Choroid plexus epithelial cell (primary cell): Measurements from ENCODE around the gene RALBP1.
"Not testable (repeated sequence)": the region's sequence is repeated elsewhere in the genome, so short reads cannot be mapped to it uniquely, and the experiment has no call there.

Experiments
- DNase-seq: peaks from one replicate; pipeline ENCODE4 v3.0.0-alpha.2; 2010; ENCODE audit warnings: low read depth
- H3K4me3 ChIP-seq: 2 replicates; pipeline ENCODE4 v1.5.1; 2011; ENCODE audit warnings: low read depth, mild to moderate bottlenecking, control low read depth, low read length, moderate library complexity
- TF ChIP-seq, protein P1 (sequence below): conservative IDR thresholded peaks from 2 replicates; pipeline ENCODE4 v1.5.1; 2011; ENCODE audit warnings: low read depth, mild to moderate bottlenecking, control low read depth, inconsistent platforms, low read length, moderate library complexity

RALBP1 gene

DNA sequence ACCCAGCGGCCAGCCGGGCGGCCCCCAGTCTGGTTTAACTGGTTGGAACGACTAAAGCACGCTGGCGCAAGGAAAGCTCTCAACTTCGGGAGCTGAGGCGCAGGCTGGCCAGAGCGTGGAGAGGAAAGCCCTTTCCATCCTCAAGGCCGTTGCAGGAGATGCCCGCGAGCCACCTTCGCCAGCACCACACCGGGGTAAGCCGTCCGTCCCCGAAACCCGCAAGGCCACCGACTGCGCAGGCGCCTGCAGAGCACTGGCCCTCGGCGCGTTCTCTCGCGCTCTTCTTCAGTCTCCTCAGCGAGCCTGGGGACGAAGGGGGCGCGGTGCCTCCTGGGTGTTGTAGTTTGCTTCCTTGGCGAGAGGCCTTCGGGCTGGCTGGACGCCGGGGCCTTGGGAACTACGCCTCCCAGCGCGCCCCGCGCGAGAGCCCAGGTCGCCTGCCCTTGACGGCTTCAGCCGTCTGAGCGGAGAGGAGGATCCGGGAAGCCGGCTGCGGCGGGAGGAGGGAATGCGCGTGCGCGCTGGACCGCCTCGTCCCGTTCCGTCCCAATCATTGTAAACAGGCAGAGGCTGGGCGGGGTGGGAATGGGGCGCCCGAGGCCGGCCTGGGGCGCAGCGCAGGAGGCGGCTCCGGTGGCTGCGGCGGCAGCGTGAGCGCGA, at the start of gene RALBP1:
Gene RALBP1 (plus strand): TSS at position 531 of the 660 bp plus-strand sequence. CDS start 37,533 bp downstream, outside the sequence.
- peak; percentile 100 for DNase-seq
- TF ChIP-seq, protein P1, sequence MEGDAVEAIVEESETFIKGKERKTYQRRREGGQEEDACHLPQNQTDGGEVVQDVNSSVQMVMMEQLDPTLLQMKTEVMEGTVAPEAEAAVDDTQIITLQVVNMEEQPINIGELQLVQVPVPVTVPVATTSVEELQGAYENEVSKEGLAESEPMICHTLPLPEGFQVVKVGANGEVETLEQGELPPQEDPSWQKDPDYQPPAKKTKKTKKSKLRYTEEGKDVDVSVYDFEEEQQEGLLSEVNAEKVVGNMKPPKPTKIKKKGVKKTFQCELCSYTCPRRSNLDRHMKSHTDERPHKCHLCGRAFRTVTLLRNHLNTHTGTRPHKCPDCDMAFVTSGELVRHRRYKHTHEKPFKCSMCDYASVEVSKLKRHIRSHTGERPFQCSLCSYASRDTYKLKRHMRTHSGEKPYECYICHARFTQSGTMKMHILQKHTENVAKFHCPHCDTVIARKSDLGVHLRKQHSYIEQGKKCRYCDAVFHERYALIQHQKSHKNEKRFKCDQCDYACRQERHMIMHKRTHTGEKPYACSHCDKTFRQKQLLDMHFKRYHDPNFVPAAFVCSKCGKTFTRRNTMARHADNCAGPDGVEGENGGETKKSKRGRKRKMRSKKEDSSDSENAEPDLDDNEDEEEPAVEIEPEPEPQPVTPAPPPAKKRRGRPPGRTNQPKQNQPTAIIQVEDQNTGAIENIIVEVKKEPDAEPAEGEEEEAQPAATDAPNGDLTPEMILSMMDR = no peak
- peak within 1 kb of the TSS; percentile 94 for H3K4me3 ChIP-seq

DNA sequence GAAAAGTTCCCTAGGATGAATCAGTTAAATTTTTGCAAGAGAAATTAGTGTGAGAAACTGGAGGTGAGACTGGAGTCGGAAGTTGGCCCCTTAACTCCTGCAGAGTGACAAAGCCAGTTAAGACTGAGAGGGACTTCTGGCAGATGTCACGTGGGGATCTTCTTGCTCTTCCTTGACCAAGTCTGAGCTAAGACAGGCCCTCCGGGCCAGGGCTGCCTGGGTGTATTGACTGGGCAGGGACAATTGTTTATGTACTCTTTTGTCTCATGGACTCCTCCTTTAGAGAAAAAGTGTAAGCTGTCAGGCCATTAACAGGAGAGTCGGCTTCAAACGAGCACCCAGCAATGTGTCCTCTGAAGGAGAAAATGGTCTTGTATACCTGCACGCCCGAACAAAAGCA, 48.6 kb upstream of the RALBP1 start:
- DNase-seq = no peak
- TF ChIP-seq, protein P1 = no peak
- H3K4me3 ChIP-seq = no peak overlapping the region

DNA sequence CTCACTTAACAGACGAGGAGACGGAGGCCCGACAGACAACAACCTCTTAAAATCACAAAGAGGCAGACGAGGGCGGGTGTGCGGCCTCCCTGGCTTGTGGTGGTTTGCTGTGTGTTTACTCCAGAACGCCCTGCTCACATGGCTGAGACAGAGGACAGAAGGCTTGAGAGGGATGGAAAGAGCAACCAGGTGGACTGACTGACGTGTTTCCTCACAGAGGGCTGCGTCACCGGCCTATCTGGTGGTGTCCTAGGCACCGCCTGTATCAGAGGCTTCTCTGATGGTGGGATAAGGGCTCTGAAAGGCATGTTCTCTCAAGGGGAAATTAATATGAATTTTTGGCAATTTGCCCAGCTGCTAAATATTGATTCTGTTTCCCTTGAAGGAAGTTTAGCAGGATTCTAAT, 47.0 kb upstream of the RALBP1 start:
- no peak for DNase-seq
- TF ChIP-seq, protein P1 = no peak
- no peak overlapping the region for H3K4me3 ChIP-seq

DNA sequence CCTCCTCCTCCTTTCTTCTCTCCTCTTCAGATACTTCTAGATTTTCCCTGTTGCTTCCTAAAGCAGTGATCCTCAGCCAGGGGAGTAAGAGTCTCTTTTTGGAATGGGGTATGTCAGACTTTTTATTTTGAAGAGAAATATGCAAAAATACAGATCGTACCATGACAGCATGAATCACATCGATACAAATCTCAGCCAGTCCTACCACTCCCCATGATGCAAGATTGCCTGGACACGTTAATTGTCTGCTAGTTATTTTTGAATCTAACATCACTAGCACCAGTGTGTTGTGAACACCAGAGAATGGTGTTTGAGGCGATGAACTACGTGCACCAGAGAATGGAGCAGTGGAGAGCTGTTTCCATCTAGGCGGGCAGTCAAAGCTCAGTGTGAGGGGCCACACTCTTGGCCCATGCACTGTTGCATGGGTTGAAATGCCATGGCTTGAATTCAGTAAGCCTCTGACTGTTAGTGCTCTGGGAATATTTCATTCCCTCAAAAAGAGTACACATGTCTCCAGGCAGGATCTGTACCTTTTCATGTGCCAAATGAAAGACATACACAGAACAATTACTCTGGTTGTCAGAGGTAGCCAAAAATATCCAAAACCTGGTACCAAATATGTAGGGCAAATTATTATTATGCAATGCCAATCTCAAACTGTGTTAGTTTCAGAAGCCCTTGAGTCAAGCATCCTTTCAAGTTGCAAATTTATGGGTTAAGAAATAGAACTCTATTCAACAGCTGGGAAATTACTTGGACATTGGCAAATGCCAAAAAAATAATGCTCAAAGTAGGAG, 46.3 kb upstream of the RALBP1 start:
- H3K4me3 ChIP-seq = no peak overlapping the region
- TF ChIP-seq, protein P1 = no peak
- no peak for DNase-seq

DNA sequence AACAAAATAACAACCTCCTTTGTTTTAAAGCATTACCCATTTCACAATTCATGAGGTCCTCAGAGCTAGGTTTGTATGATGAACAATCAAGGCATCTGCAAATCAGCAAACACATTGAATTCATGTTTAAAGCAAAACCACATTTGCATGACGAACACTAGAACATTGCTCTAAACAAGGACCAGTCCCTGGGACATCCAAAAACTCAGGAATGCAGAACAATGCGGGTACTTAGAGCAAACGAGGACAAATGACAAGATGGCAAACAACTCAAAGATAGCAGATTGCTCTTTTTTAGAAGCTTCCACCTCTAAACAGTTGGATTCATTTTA, 45.7 kb upstream of the RALBP1 start:
- no peak overlapping the region for H3K4me3 ChIP-seq
- DNase-seq = no peak
- TF ChIP-seq, protein P1 = no peak

DNA sequence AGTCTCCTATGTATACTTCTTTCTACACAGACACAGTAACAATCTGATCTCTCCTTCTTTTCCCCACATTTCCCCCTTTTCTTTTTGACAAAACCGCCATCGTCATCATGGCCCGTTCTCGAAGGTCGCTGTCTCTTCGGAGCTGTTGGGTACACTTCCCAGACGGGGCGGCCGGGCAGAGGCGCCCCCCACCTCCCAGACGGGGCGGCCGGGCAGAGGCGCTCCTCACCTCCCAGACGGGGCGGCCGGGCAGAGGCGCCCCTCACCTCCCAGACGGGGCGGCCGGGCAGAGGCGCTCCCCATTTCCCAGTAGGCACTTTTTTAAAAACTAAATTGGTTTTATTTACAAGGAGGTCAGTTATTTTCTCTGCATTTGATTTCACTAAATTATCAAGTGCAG, 45.0 kb upstream of the RALBP1 start:
- DNase-seq, H3K4me3 ChIP-seq: not testable (repeated sequence)

DNA sequence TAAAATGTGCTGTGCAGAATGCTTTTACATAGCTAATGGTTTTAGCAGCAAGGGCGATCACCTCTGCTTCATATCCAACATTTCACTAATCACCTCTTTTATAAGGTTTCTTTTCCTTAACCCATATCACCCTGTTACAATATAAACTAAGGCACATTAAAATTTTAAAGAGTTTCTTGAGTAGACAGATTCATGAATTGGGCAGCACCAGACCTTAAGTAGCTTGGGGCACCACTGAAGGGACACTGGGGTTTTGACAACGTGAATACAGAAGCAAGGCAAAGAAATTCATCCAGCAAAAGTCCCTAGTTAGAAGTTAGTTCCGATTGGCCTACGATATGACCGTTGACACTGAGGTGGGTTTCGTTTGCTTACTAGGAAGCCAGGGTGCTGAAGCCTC, 44.0 kb upstream of the RALBP1 start:
- H3K4me3 ChIP-seq = no peak overlapping the region
- no peak for DNase-seq
- TF ChIP-seq, protein P1 = no peak

DNA sequence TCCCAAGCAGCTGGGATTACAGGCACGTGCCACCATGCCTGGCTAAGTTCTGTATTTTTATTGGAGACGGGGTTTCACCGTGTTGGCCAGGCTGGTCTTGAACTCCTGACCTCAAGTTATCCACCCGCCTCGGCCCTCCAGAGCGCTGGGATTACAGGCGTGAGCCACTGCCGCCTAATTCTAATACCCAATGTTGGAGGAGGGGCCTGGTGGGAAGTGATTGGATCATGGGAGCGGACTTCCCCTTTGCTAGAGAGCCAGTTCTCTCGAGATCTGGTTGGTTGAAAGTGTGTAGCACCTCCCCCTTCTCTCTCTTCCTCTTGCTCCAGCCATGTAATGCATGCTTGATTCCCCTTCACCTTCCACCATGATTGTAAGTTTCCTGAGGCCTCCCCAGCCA, 42.2 kb upstream of the RALBP1 start:
- H3K4me3 ChIP-seq, DNase-seq: not testable (repeated sequence)
